Dermis microvascular lymphatic vessel endothelial cell (primary cell): ENCODE results near the gene CAGE1. TPM values are rescaled to one million over a fixed set of nuclear protein-coding genes. Genes with fewer than 3 reads are reported as not detected.

Experiments used
- DNase-seq, 2 donors: peaks; one replicate each; pipeline versions ENCODE4 v3.0.0 to v3.0.0-alpha.2; 2010; ENCODE audit warnings: low read depth in 2 of 2
- total RNA-seq: library from RNA; depleted of rRNA; stranded (reverse); fragments of >200 nt; gene quantifications from 2 replicates; pipeline ENCODE4 v1.2.1, GENCODE V29; 2014

CAGE1 gene
- under 0.01 and 0.13 TPM in 2 replicates for total RNA-seq

GRCh38 chr6:7389451-7390225 lies at the start of gene CAGE1, which contains the start of gene RIOK1:
Gene CAGE1 (minus strand): TSS chr6:7389742. CDS start chr6:7387173, 2,569 bp downstream.
Gene RIOK1 (plus strand): TSS chr6:7389808. CDS start chr6:7390003, 195 bp downstream.
- DNase-seq, result peak; percentile 90 to 98

- no peak for DNase-seq
These were observed 49.7 kb upstream of the CAGE1 start for GRCh38 chr6:7439228-7439627.

- DNase-seq, result no peak
These were observed 48.5 kb upstream of the CAGE1 start for GRCh38 chr6:7438011-7438410.

GRCh38 chr6:7434672-7435071 lies 45.1 kb upstream of the CAGE1 start:
- DNase-seq, result no peak

GRCh38 chr6:7433121-7433617 lies 43.6 kb upstream of the CAGE1 start:
- DNase-seq, result no peak

- DNase-seq, result no peak
These were observed 43.0 kb upstream of the CAGE1 start for GRCh38 chr6:7432391-7433120.

GRCh38 chr6:7431674-7432390 lies 42.3 kb upstream of the CAGE1 start:
- DNase-seq, result no peak

GRCh38 chr6:7431313-7431673 lies 41.8 kb upstream of the CAGE1 start:
- DNase-seq, result no peak

- peak in 1 of 2 donors; percentile 33 for DNase-seq
These were observed 37.1 kb upstream of the CAGE1 start for GRCh38 chr6:7426447-7427169.

- DNase-seq, result no peak
These were observed 36.3 kb upstream of the CAGE1 start for GRCh38 chr6:7425808-7426190.

GRCh38 chr6:7424967-7425807 lies 35.6 kb upstream of the CAGE1 start:
- peak in 1 of 2 donors; percentile 34 for DNase-seq

GRCh38 chr6:7424058-7424457 lies 34.5 kb upstream of the CAGE1 start:
- DNase-seq, result no peak

- no peak for DNase-seq
These were observed 31.5 kb upstream of the CAGE1 start for GRCh38 chr6:7421066-7421465.

GRCh38 chr6:7419065-7419464 lies 29.5 kb upstream of the CAGE1 start:
- no peak for DNase-seq

- no peak for DNase-seq
These were observed 28.8 kb upstream of the CAGE1 start for GRCh38 chr6:7418238-7418905.

GRCh38 chr6:7417684-7418083 lies 28.1 kb upstream of the CAGE1 start:
- no peak for DNase-seq

- no peak for DNase-seq
These were observed 25.3 kb upstream of the CAGE1 start for GRCh38 chr6:7414811-7415210.

- no peak for DNase-seq
These were observed 23.7 kb upstream of the CAGE1 start for GRCh38 chr6:7413151-7413823.

- DNase-seq, result no peak
These were observed 21.8 kb upstream of the CAGE1 start for GRCh38 chr6:7411328-7411727.
